Measurements from ENCODE around the gene CFAP61. TPM values are rescaled to one million over a fixed set of nuclear protein-coding genes. Genes with fewer than 3 reads are reported as not detected.

The CFAP61 gene
- total RNA-seq, 1 donor from 2014 or later, result not detected

DNA sequence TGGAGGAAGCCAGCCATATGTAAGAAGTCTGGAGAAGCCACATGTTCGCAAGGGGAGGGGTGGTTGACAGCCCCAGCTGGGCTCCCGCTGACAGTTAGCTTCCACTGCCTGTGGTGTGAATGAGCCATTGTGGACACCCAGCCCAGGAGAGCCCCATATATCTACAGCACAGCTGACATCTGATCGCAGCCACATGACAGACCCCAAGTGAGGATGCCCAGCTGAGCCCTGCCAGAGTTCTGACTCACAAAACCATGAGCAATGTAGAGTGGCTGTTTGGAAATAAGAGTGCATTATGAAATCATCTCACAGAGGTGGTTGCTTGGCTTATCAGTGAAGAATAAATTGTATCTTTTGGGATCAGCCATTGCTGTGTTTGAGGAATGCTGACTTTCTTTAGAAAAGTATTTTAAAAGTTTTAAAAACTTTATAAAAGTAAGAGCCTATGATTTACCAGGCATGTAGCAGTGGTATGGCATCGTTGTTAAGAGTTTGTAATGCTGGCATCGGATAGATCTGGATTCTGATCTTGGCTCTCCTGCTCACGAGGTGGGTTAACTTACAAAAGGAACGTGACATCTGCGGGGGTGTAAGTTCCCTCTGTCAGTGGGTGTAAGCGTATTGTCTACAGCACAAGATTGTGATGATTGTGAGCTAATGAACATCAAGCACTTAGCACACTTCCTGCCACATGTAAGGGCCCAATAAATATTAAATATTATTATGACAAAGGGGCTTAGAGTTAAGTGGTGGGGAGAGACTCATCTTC lies 24.1 kb downstream of the CFAP61 start:
- Mint-ChIP-seq H3K4me1 (ENCODE audit: low read depth, unreplicated experiment) (no peaks in the 10 kb centered on the region), H3K9me3 (ENCODE audit: unreplicated experiment) (no peaks in the 10 kb centered on the region)

GRCh38 chr20:20078041-20078440 lies 25.7 kb downstream of the CFAP61 start:
- DNase-seq (ENCODE audit: low read depth), result no peak
- Histone ChIP-seq H3K27me3 (ENCODE audit: insufficient read depth, low read length) (peaks cover 15% of the 10 kb centered on the region), H2AFZ (ENCODE audit: low read depth, low read length) (no peak overlapping the region), H4K20me1 (ENCODE audit: insufficient read depth, low read length) (no peaks in the 10 kb centered on the region), H3K79me2 (ENCODE audit: insufficient read depth, low read length) (no peaks in the 10 kb centered on the region), H3K9ac (ENCODE audit: low read length) (no peak overlapping the region), H3K4me3 (ENCODE audit: insufficient read depth, low read depth, low read length) (no peak overlapping the region), H3K4me1 (ENCODE audit: insufficient read depth, low read length) (no peaks in the 10 kb centered on the region), H3K9me3 (ENCODE audit: insufficient read depth, low read depth, low read length) (no peaks in the 10 kb centered on the region), H3K27ac (ENCODE audit: low read depth, low read length) (no peak overlapping the region), H3K36me3 (ENCODE audit: insufficient read depth, low read length) (no peaks in the 10 kb centered on the region), H3K4me2 (ENCODE audit: low read length) (no peak overlapping the region)
- TF ChIP-seq, protein P1, sequence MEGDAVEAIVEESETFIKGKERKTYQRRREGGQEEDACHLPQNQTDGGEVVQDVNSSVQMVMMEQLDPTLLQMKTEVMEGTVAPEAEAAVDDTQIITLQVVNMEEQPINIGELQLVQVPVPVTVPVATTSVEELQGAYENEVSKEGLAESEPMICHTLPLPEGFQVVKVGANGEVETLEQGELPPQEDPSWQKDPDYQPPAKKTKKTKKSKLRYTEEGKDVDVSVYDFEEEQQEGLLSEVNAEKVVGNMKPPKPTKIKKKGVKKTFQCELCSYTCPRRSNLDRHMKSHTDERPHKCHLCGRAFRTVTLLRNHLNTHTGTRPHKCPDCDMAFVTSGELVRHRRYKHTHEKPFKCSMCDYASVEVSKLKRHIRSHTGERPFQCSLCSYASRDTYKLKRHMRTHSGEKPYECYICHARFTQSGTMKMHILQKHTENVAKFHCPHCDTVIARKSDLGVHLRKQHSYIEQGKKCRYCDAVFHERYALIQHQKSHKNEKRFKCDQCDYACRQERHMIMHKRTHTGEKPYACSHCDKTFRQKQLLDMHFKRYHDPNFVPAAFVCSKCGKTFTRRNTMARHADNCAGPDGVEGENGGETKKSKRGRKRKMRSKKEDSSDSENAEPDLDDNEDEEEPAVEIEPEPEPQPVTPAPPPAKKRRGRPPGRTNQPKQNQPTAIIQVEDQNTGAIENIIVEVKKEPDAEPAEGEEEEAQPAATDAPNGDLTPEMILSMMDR (IDR thresholded peaks at IDR 0.05; ENCODE audit: insufficient read depth, low read depth, low read length), result no peak
- TF ChIP-seq EZH2 (IDR thresholded peaks at IDR 0.05; ENCODE audit: insufficient read depth, low read length), result no peak
- no peak for FAIRE-seq
- H3K4me3 Mint-ChIP-seq (ENCODE audit: unreplicated experiment), result no peak overlapping the region
- no peak overlapping the region for H3K27ac Mint-ChIP-seq (ENCODE audit: unreplicated experiment)
- peaks cover 22% of the 10 kb centered on the region for H3K27me3 Mint-ChIP-seq (ENCODE audit: low read depth, unreplicated experiment)
- no peaks in the 10 kb centered on the region for H3K4me1 Mint-ChIP-seq (ENCODE audit: low read depth, unreplicated experiment)
- H3K36me3 Mint-ChIP-seq (ENCODE audit: low read depth, unreplicated experiment), result no peaks in the 10 kb centered on the region
- H3K9me3 Mint-ChIP-seq (ENCODE audit: unreplicated experiment), result no peaks in the 10 kb centered on the region

More for the DNA sequence above, 24.1 kb downstream of the CFAP61 start:
- Histone ChIP-seq H3K27ac (ENCODE audit: low read depth, low read length) (no peak overlapping the region), H3K4me1 (ENCODE audit: insufficient read depth, low read length) (no peaks in the 10 kb centered on the region), H3K4me2 (ENCODE audit: low read length) (no peak overlapping the region), H3K79me2 (ENCODE audit: insufficient read depth, low read length) (no peaks in the 10 kb centered on the region), H3K4me3 (ENCODE audit: insufficient read depth, low read depth, low read length) (no peak overlapping the region), H2AFZ (ENCODE audit: low read depth, low read length) (no peak overlapping the region), H4K20me1 (ENCODE audit: insufficient read depth, low read length) (no peaks in the 10 kb centered on the region), H3K9ac (ENCODE audit: low read length) (no peak overlapping the region), H3K36me3 (ENCODE audit: insufficient read depth, low read length) (no peaks in the 10 kb centered on the region), H3K27me3 (ENCODE audit: insufficient read depth, low read length) (peaks cover 18% of the 10 kb centered on the region), H3K9me3 (ENCODE audit: insufficient read depth, low read depth, low read length) (no peaks in the 10 kb centered on the region)
- H3K4me3 Mint-ChIP-seq (ENCODE audit: unreplicated experiment), result no peak overlapping the region
- H3K27ac Mint-ChIP-seq (ENCODE audit: unreplicated experiment), result no peak overlapping the region
- FAIRE-seq (no peak), DNase-seq (ENCODE audit: low read depth) (peak; percentile 36)
- TF ChIP-seq EZH2 (IDR thresholded peaks at IDR 0.05; ENCODE audit: insufficient read depth, low read length), result no peak
- TF ChIP-seq, protein P1 (IDR thresholded peaks at IDR 0.05; ENCODE audit: insufficient read depth, low read depth, low read length), result no peak
- H3K27me3 Mint-ChIP-seq (ENCODE audit: low read depth, unreplicated experiment), result peaks cover 13% of the 10 kb centered on the region
- no peaks in the 10 kb centered on the region for H3K36me3 Mint-ChIP-seq (ENCODE audit: low read depth, unreplicated experiment)

Data from astrocyte (in vitro differentiated cells and primary cell).